Transverse colon (tissue), 4 donors: Measurements from ENCODE around the gene SERPINI2.

ENCODE experiments used
- EP300 ChIP-seq: sonication (generic); formaldehyde crosslinking; IDR thresholded peaks from one replicate; pipeline ENCODE4 v1.6.1; 2017; ENCODE audit warnings: antibody characterized with exemption, low read depth
- POLR2A ChIP-seq: fragments of 450-650 bp; IDR thresholded peaks from one replicate; pipeline ENCODE4 v1.6.1; 2016; ENCODE audit warnings: antibody characterized with exemption, mild to moderate bottlenecking, moderate library complexity
- POLR2AphosphoS5 ChIP-seq, 3 donors: sonication (generic); formaldehyde crosslinking; IDR thresholded peaks; one replicate each; pipeline ENCODE4 v1.6.1; 2016; ENCODE audit warnings: antibody characterized with exemption in 3 of 3
- TF ChIP-seq, protein P1 (sequence below), 5 experiments: fragments of 200-600 bp in 3 of 5; fragments of 450-650 bp in 2 of 5; sonication (generic) in 3 of 5; IDR thresholded peaks; 1 replicate in 2 of 5; 2 replicates in 3 of 5; pipeline ENCODE4 v1.5.1; 2016 to 2017; ENCODE audit warnings: antibody characterized with exemption in 5 of 5, inconsistent platforms in 3 of 5, mild to moderate bottlenecking in 2 of 5, moderate library complexity in 1 of 5

- TF ChIP-seq POLR2AphosphoS5 (IDR thresholded peaks at IDR 0.05) (no peak), POLR2A (no peak), EP300 (no peak)
- TF ChIP-seq, protein P1, sequence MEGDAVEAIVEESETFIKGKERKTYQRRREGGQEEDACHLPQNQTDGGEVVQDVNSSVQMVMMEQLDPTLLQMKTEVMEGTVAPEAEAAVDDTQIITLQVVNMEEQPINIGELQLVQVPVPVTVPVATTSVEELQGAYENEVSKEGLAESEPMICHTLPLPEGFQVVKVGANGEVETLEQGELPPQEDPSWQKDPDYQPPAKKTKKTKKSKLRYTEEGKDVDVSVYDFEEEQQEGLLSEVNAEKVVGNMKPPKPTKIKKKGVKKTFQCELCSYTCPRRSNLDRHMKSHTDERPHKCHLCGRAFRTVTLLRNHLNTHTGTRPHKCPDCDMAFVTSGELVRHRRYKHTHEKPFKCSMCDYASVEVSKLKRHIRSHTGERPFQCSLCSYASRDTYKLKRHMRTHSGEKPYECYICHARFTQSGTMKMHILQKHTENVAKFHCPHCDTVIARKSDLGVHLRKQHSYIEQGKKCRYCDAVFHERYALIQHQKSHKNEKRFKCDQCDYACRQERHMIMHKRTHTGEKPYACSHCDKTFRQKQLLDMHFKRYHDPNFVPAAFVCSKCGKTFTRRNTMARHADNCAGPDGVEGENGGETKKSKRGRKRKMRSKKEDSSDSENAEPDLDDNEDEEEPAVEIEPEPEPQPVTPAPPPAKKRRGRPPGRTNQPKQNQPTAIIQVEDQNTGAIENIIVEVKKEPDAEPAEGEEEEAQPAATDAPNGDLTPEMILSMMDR (IDR thresholded peaks at IDR 0.05) = no peak
These were observed 76.0 kb downstream of the SERPINI2 start for GRCh38 chr3:167397826-167398225.
